Heart left ventricle (tissue), 16 donors: Measurements from ENCODE around the gene ASPA. TPM values are rescaled to one million over a fixed set of nuclear protein-coding genes. Genes with fewer than 3 reads are reported as not detected.

ENCODE experiments used
- ATAC-seq, 4 donors: fragments of 200-7000 bp; cut with Tn5 transposase; one replicate each; pipeline ENCODE4 v1.9.1; 2020 to 2022; ENCODE audit warnings: moderate library complexity in 4 of 4, mild to moderate bottlenecking in 3 of 4, moderate number of reproducible peaks in 1 of 4
- DNase-seq, 5 donors: peaks; one replicate each; pipeline ENCODE4 v3.0.0-alpha.2; 2020
- H3K27ac ChIP-seq, 12 donors: fragments of 200-600 bp; sonication (generic) in 4 of 12; one replicate each; pipeline versions ENCODE4 v1.5.0 to v1.8.0; 2016 to 2022; ENCODE audit warnings: mild to moderate bottlenecking in 2 of 12
- H3K27me3 ChIP-seq, 9 donors: fragments of 200-600 bp; sonication (generic) in 2 of 9; one replicate each; pipeline versions ENCODE4 v1.5.1 to v1.8.0; 2016 to 2022; ENCODE audit warnings: mild to moderate bottlenecking in 3 of 9
- H3K36me3 ChIP-seq, 9 donors: fragments of 200-600 bp; sonication (generic) in 2 of 9; one replicate each; pipeline versions ENCODE4 v1.5.0 to v1.8.0; 2018 to 2022; ENCODE audit warnings: mild to moderate bottlenecking in 2 of 9
- H3K4me1 ChIP-seq, 12 donors: fragments of 200-600 bp; sonication (generic) in 4 of 12; one replicate each; pipeline versions ENCODE4 v1.5.0 to v1.8.0; 2016 to 2022; ENCODE audit warnings: mild to moderate bottlenecking in 3 of 12
- H3K4me3 ChIP-seq, 12 donors: fragments of 200-600 bp; sonication (generic) in 4 of 12; one replicate each; pipeline versions ENCODE4 v1.5.0 to v1.8.0; 2017 to 2022; ENCODE audit warnings: mild to moderate bottlenecking in 9 of 12, moderate library complexity in 4 of 12
- H3K9me3 ChIP-seq, 12 donors: fragments of 200-600 bp; sonication (generic) in 4 of 12; one replicate each; pipeline versions ENCODE4 v1.5.0 to v1.8.0; 2016 to 2022; ENCODE audit warnings: mild to moderate bottlenecking in 1 of 12
- CTCF ChIP-seq, 12 donors: fragments of 200-600 bp; sonication (generic) in 4 of 12; IDR thresholded peaks; one replicate each; pipeline versions ENCODE4 v1.5.0 to v1.8.0; 2018 to 2022; ENCODE audit warnings: antibody characterized with exemption in 12 of 12, mild to moderate bottlenecking in 5 of 12
- POLR2A ChIP-seq, 2 donors: fragments of 450-650 bp; IDR thresholded peaks; one replicate each; pipeline ENCODE4 v1.6.1; 2017; ENCODE audit warnings: antibody characterized with exemption in 2 of 2, mild to moderate bottlenecking in 2 of 2, moderate library complexity in 2 of 2
- WGBS, 4 donors: extraction: QIAGEN DNeasy Blood & Tissue Kit in 2 of 4; methylation state at CpG; one replicate each; pipeline versions ENCODE4 v1.1.5 to v1.1.7; 2013 to 2018; 5-methylcytosine and 5-hydroxymethylcytosine counted together
- intact Hi-C, 10 donors: fragments of 100-400 bp; cut with DNase I; formaldehyde crosslinking; loops; one replicate each; pipeline versions ENCODE4 v1.11.1 to v1.14.2; 2022
- polyA plus RNA-seq, 2 donors: library from polyadenylated mRNA; stranded (reverse); fragments of 200-250 nt; gene quantifications; one replicate each; pipeline ENCODE4 v1.2.3, GENCODE V29; 2013
- total RNA-seq, 9 donors: library from RNA; depleted of rRNA in 2 of 9; stranded (reverse); fragments of >200 nt in 2 of 9; fragmentation: NEBNext Ultra II Directional in 3 of 9; extraction: Animal tissue kit (Norgen Biotek cat#: 25700) in 3 of 9; gene quantifications; one replicate each; pipeline versions ENCODE4 v1.1.0 to v1.2.4, GENCODE V29; 2016 to 2023
- donor health status: ischemic (EF 13 %, LVEDD 7.1; RV severe dilation, severe dysfunction).
- donor health status: healthy with polysubstance abuse.
- donor health status: DM: no; HTN: yes; CAD: no.
- donor health status: DM: no; HTN: no; CAD: no.
- donor health status: ischemic (EF 25% LVEDD 6.9; RV normal size, moderate dysfunction).
- donor health status: ischemic (EF 25% LVEDD 5.7; RV mildly dilated, moderate dysfunction).
- donor health status: healthy.
- donor health status: DM: yes; HTN: yes; CAD: no.
- donor health status: ischemic (EF 35%, LVEDD 5.7; RV mildly dilated, moderate dysfunction).
- donor health status: nonischemic (EF 11% LVEDD 7.7; RV severe dilation, severe dysfunction).
- donor health status: DM: yes; HTN: yes; CAD: no.
- donor health status: PGD.
- donor health status: ischemic (EF 29% LVEDD 5.4; RV normal size, mild dysfunction).
- donor health status: nonischemic (EF 23%, LVEDD 6.1; RV moderate dilation, normal function).

The ASPA gene
- total and polyA plus RNA-seq, 11 donors: 0.26 to 2.4 (median 1.2) TPM

GRCh38 chr17:3471599-3471998 lies 4.2 kb upstream of the ASPA start, which contains the start of gene SPATA22:
TSS of gene SPATA22 (minus strand) at chr17:3471819. CDS start at chr17:3469325, 2,494 bp downstream.
- Histone ChIP-seq H3K4me1 (peaks cover 0 to 13% (median 0%) of the 10 kb centered on the region in 12 donors), H3K27me3 (no peaks in the 10 kb centered on the region), H3K27ac (no peak within 1 kb of the TSS), H3K9me3 (no peaks in the 10 kb centered on the region), H3K36me3 (no peaks in the 10 kb centered on the region), H3K4me3 (no peak within 1 kb of the TSS)
- WGBS, 4 donors: 93 to 97% (median 96%) methylated on average over 38 of the region's 38 CpGs
- no peak for ATAC-seq
- no peak for DNase-seq
- TF ChIP-seq POLR2A (IDR thresholded peaks at IDR 0.05) (no peak), CTCF (IDR thresholded peaks at IDR 0.05) (no peak)
- intact Hi-C loops: no loop called here

GRCh38 chr17:3472137-3472536 lies 3.7 kb upstream of the ASPA start:
- no peaks in the 10 kb centered on the region for H3K9me3 ChIP-seq
- intact Hi-C loops: no loop called here
- no peaks in the 10 kb centered on the region for H3K36me3 ChIP-seq
- no peaks in the 10 kb centered on the region for H3K27me3 ChIP-seq
- ATAC-seq (no peak), DNase-seq (no peak)
- TF ChIP-seq CTCF (IDR thresholded peaks at IDR 0.05): no peak
- TF ChIP-seq POLR2A (IDR thresholded peaks at IDR 0.05): no peak
- no peak overlapping the region for H3K27ac ChIP-seq
- peaks cover 0 to 13% (median 0%) of the 10 kb centered on the region in 12 donors for H3K4me1 ChIP-seq
- no peak overlapping the region for H3K4me3 ChIP-seq
- WGBS, 4 donors: 91 to 94% (median 93%) methylated on average over 21 of the region's 21 CpGs

- WGBS, 4 donors: 43 to 52% (median 49%) methylated on average over 3 of the region's 3 CpGs
- Histone ChIP-seq H3K4me3 (no peak overlapping the region), H3K36me3 (no peaks in the 10 kb centered on the region), H3K4me1 (peaks cover 0 to 13% (median 0%) of the 10 kb centered on the region in 12 donors), H3K27ac (peak overlapping the region in 1 of 12 donors; percentile 12), H3K27me3 (no peaks in the 10 kb centered on the region), H3K9me3 (no peaks in the 10 kb centered on the region)
- no peak for ATAC-seq
- intact Hi-C loops: no loop called here
- TF ChIP-seq CTCF (IDR thresholded peaks at IDR 0.05) (no peak), POLR2A (IDR thresholded peaks at IDR 0.05) (no peak)
- DNase-seq: no peak
These were observed 1.6 kb upstream of the ASPA start for GRCh38 chr17:3474212-3474611.

GRCh38 chr17:3475251-3475685 lies 529 bp upstream of the ASPA start:
- Histone ChIP-seq H3K4me1 (peaks cover 0 to 13% (median 0%) of the 10 kb centered on the region in 12 donors), H3K36me3 (no peaks in the 10 kb centered on the region), H3K4me3 (peak overlapping the region in 4 of 12 donors; percentile 42 to 61 (median 50)), H3K27ac (peak overlapping the region in 1 of 12 donors; percentile 38), H3K9me3 (no peaks in the 10 kb centered on the region), H3K27me3 (no peaks in the 10 kb centered on the region)
- TF ChIP-seq CTCF (IDR thresholded peaks at IDR 0.05) (no peak), POLR2A (IDR thresholded peaks at IDR 0.05) (no peak)
- no peak for ATAC-seq
- intact Hi-C loops: no loop called here
- DNase-seq: no peak
- WGBS, 4 donors: 55 to 75% (median 67%) methylated on average over 4 of the region's 4 CpGs
